ENCODE measurements around the gene PTPN13. TPM values are rescaled to one million over a fixed set of nuclear protein-coding genes. Genes with fewer than 3 reads are reported as not detected.

Gene PTPN13
- total and polyA plus RNA-seq, 4 donors, result 0.36 to 3.2 (median 1.2) TPM

DNA sequence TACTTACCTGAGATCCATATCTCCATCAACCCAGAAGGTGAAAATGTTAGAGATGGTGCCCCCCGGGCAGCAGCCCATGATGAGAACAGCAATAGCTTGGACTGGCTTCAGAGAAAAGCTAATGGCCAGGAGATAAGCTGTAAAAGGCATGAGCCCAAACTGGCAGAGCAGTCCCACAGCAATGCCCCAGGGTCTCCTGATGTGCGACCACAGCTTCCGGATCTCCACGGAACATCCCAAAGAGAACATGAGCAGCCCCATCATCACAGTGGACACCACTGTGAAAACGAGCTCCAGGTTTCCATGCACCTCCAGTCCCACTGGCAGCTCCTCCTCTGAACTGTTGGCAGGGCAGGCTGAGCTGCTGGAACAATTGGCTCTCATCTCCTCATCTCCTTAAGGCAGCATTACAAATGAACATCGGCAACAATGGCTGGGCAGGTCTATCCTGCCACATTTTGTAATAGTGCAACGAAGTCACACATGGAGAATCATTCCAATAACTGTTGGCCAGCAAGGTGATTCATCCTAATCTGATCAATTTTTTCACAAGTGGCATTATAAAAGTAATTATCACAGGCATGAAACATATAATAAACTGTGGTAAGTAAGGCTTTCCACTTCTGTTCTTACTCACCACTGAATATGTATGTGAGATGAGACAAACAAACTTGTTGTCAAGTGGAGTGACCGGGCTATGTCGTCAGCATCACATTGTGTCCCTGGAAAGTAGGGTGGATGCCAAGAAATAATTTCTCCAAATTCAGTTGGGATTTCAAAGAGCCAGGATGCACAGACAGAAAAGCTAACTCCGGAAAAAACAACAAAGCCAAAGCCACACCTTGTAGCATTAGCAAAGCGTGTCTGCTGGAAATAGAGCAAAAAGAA lies 254.9 kb downstream of the PTPN13 start, which contains the start of gene SLC10A6:
Gene SLC10A6 (minus strand): TSS at position 653 of the 888 bp plus-strand sequence. CDS start 269 bp downstream, at position 384.
- 86% methylated on average over 11 of the region's 11 CpGs for WGBS
- no peaks in the 10 kb centered on the region for H3K36me3 ChIP-seq (ENCODE audit: control insufficient read depth in 4 of 4, insufficient read depth in 3 of 4, low read depth in 1 of 4, low read length in 3 of 4)
- no peaks in the 10 kb centered on the region for H3K27me3 ChIP-seq (ENCODE audit: control insufficient read depth in 4 of 4, insufficient read depth in 4 of 4, low read length in 3 of 4)
- no peak for DNase-seq (ENCODE audit: low spot score)
- no peaks in the 10 kb centered on the region for H3K9me3 ChIP-seq (ENCODE audit: control insufficient read depth in 4 of 4, low read length in 3 of 4)
- no peak within 1 kb of the TSS for H3K4me3 ChIP-seq (ENCODE audit: low read depth in 1 of 3, low read length in 3 of 3)
- no peak within 1 kb of the TSS for H3K9ac ChIP-seq (ENCODE audit: low read depth in 1 of 2, low read length in 2 of 2)
- H3K27ac ChIP-seq (ENCODE audit: low read depth in 1 of 2, low read length in 2 of 2), result no peak within 1 kb of the TSS
- H3K4me1 ChIP-seq (ENCODE audit: control insufficient read depth in 4 of 4, insufficient read depth in 4 of 4, low read length in 3 of 4), result no peaks in the 10 kb centered on the region
- TF ChIP-seq NR2F2 (IDR thresholded peaks at IDR 0.05) (no peak), FOXA2 (IDR thresholded peaks at IDR 0.05) (no peak), FOXA1 (IDR thresholded peaks at IDR 0.05) (no peak), GABPA (IDR thresholded peaks at IDR 0.05 in 1 of 2, conservative IDR thresholded peaks at IDR 0.05 in 1 of 2) (no peak), HNF4A (conservative IDR thresholded peaks at IDR 0.05) (no peak), HNF4G (IDR thresholded peaks at IDR 0.05) (no peak), JUND (IDR thresholded peaks at IDR 0.05) (no peak), YY1 (IDR thresholded peaks at IDR 0.05) (no peak), CTCF (IDR thresholded peaks at IDR 0.05; ENCODE audit: low read depth, low read length, missing input control) (no peak), TAF1 (conservative IDR thresholded peaks at IDR 0.05) (no peak), SP1 (IDR thresholded peaks at IDR 0.05) (no peak), ZBTB33 (IDR thresholded peaks at IDR 0.05) (no peak)
- TF ChIP-seq, protein P1, sequence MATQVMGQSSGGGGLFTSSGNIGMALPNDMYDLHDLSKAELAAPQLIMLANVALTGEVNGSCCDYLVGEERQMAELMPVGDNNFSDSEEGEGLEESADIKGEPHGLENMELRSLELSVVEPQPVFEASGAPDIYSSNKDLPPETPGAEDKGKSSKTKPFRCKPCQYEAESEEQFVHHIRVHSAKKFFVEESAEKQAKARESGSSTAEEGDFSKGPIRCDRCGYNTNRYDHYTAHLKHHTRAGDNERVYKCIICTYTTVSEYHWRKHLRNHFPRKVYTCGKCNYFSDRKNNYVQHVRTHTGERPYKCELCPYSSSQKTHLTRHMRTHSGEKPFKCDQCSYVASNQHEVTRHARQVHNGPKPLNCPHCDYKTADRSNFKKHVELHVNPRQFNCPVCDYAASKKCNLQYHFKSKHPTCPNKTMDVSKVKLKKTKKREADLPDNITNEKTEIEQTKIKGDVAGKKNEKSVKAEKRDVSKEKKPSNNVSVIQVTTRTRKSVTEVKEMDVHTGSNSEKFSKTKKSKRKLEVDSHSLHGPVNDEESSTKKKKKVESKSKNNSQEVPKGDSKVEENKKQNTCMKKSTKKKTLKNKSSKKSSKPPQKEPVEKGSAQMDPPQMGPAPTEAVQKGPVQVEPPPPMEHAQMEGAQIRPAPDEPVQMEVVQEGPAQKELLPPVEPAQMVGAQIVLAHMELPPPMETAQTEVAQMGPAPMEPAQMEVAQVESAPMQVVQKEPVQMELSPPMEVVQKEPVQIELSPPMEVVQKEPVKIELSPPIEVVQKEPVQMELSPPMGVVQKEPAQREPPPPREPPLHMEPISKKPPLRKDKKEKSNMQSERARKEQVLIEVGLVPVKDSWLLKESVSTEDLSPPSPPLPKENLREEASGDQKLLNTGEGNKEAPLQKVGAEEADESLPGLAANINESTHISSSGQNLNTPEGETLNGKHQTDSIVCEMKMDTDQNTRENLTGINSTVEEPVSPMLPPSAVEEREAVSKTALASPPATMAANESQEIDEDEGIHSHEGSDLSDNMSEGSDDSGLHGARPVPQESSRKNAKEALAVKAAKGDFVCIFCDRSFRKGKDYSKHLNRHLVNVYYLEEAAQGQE (IDR thresholded peaks at IDR 0.05), result no peak
- TF ChIP-seq, protein P2, sequence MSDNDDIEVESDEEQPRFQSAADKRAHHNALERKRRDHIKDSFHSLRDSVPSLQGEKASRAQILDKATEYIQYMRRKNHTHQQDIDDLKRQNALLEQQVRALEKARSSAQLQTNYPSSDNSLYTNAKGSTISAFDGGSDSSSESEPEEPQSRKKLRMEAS (IDR thresholded peaks at IDR 0.05), result no peak

GRCh38 chr4:86853209-86853608 lies 259.1 kb downstream of the PTPN13 start:
- Histone ChIP-seq H3K9ac (ENCODE audit: low read depth in 1 of 2, low read length in 2 of 2) (no peak overlapping the region), H3K36me3 (ENCODE audit: control insufficient read depth in 4 of 4, insufficient read depth in 3 of 4, low read depth in 1 of 4, low read length in 3 of 4) (no peaks in the 10 kb centered on the region), H3K27me3 (ENCODE audit: control insufficient read depth in 4 of 4, insufficient read depth in 4 of 4, low read length in 3 of 4) (no peaks in the 10 kb centered on the region), H3K4me3 (ENCODE audit: low read depth in 1 of 3, low read length in 3 of 3) (no peak overlapping the region), H3K4me1 (ENCODE audit: control insufficient read depth in 4 of 4, insufficient read depth in 4 of 4, low read length in 3 of 4) (no peaks in the 10 kb centered on the region), H3K9me3 (ENCODE audit: control insufficient read depth in 4 of 4, low read length in 3 of 4) (no peaks in the 10 kb centered on the region), H3K27ac (ENCODE audit: low read depth in 1 of 2, low read length in 2 of 2) (no peak overlapping the region)
- no peak for DNase-seq (ENCODE audit: low spot score)
- 95% methylated on average over 5 of the region's 5 CpGs for WGBS
- TF ChIP-seq JUND (IDR thresholded peaks at IDR 0.05), result no peak
- TF ChIP-seq HNF4A (conservative IDR thresholded peaks at IDR 0.05), result no peak
- TF ChIP-seq CTCF (IDR thresholded peaks at IDR 0.05; ENCODE audit: low read depth, low read length, missing input control), result no peak
- no peak for TF ChIP-seq SP1 (IDR thresholded peaks at IDR 0.05)
- TF ChIP-seq EGR1 (IDR thresholded peaks at IDR 0.05; ENCODE audit: low read depth in 2 of 2), result no peak
- no peak for TF ChIP-seq RAD21 (IDR thresholded peaks at IDR 0.05)
- no peak for TF ChIP-seq ATF3 (IDR thresholded peaks at IDR 0.05)

All from liver (tissue), 9 donors.